Epidermal melanocyte (primary cell): ENCODE results near the gene RNU1-3.
"Not testable (repeated sequence)": the region's sequence is repeated elsewhere in the genome, so short reads cannot be mapped to it uniquely, and the experiment has no call there.

ENCODE experiments used
- DNase-seq: peaks from one replicate; pipeline ENCODE4 v3.0.0; 2011; ENCODE audit warnings: low spot score; ENCODE audit not compliant: insufficient read length

RNU1-3 gene

DNA sequence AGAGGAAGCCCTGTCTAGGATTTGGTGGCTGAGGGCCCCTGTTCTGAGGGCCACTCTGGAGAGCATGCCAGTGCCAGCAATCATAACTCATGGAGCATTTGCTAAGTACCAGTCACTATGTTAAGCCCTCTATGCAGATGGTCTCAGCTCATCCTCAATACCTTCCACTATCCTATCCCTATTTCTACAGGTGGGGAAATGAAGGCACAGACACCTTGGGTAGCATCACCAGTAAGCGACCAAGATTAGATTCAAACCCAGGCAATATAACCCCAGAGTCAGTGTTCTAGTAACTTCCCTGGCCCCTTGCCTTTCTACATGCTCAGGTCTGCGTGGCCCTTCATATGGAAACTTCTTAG lies 45.5 kb downstream of the RNU1-3 start:
- DNase-seq = no peak

DNA sequence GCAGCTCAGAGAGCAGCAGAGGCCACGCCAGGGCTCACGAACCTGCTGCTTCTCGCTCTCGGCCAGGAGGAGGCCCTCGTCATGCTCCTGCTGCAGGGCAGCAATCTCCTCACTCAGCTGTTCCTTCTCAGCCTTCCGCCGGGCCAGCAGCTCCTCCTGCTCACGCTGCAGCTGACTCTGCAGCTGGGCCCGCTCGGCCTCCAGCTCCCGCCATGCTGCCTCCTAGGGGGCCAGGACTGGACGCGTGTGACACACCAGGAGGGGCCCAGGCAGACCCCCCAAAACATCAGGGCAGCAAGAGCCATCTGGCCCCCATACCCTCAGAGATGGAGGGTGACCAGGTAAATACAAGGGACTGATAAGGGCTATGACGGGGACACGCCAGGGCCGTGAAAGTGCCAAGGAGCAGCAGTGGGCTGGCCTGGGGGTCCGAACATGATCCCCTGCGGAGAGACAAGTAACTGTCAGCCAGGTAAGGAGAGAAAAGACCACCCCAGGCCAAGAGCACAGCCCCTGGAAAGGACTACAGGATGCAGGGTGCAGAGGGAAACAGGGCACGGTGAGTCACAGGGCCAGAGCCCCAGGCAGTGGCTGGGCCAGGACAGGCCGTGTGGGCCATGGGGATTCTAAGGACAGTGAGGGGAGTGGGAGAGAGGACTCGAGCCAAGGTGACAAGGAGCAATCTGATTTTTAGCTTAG lies 46.8 kb downstream of the RNU1-3 start:
- DNase-seq = not testable (repeated sequence)

DNA sequence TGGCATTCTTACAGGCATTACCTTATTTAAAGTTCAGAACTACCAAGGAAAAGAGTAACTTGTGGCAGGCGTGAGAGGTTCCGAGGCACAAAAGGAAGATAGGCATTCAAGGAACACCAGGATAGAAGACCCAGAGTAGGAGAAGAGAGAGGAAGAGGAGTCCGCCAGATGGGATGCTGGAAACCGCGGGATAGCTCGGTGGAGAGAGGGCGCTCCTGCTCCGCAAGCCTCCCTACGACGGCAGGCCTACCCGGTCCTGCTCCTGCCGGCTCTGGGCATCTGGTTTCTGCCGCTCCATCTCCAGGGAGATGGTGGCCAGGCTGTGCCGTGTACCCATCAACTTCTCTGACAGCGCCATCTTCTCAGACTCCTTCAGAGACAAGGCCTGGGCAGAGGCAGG lies 48.0 kb downstream of the RNU1-3 start:
- DNase-seq = no peak

DNA sequence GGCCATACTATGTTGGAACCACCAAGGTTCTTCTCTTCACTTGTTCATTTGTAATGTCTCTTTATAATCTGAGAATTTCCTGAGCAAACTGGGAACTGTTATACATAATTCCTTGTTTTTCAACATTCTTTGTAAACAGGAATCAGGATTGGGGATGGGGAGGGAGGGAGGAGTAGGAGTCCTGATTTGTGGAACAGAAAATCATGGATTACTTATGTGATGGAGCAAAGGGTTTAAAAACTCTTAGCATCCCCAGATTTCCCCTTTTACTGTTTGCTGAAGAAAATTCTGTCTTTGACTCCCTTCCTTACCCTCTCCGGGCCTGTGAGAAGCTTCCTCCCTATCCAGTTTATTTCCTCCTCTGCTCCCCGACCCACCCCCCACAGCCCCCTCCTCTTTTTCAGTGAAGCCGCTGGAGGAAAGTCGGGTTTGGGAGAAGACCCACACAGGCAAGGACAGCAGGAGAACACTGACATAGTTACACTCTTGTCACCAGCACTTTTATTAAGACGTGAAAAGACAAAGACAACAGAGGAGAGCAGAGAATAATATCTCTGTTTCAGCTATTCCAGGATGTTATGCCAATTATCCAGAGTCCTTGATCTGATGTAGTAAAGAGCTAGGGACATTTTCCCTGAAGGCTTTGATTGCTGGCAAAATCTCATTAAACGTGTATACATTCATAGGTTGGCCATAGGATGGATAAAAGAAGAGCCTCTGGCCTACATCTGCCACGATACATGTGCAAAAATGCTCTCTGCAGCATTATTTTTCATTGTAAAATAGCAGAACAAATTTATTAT lies 48.8 kb downstream of the RNU1-3 start:
- DNase-seq = no peak

DNA sequence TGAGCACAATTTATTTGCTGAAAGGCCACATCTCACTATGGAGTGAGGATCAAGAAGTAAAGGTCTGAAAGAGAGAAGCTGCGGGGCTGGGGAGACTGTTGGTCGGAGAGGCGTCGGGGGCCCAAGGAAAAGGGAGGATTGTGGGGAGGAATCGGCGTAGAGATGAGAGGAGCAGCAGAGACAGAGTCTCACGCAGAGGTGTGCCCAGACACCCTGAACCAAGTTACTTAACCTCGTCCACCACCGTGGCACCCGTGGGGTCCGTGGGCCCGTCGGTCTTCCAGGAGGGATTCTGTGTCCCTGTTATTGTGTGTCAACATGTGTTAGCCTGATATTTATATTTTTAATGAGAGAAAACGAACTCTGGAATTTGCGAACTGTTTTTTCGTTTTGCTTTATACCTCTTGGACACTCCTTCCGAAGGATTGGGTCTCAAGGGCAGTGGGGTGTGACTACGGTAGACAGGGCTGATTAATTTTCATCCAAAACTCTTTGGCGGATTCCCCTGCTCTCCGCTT lies 49.6 kb downstream of the RNU1-3 start:
- DNase-seq = no peak
